ENCODE results near the gene SIPA1L2.
"Not testable (repeated sequence)": the region's sequence is repeated elsewhere in the genome, so short reads cannot be mapped to it uniquely, and the experiment has no call there.

SIPA1L2 gene

GRCh38 chr1:232617237-232617636 is 12.7 kb downstream of the SIPA1L2 start:
- DNase-seq = no peak
- TF ChIP-seq POLR2A (IDR thresholded peaks at IDR 0.05; ENCODE audit: low read length) (no peak), GATA1 (IDR thresholded peaks at IDR 0.05; ENCODE audit: low read depth, low read length) (no peak)

GRCh38 chr1:232615306-232615800 is 14.6 kb downstream of the SIPA1L2 start:
- DNase-seq = no peak
- no peak for TF ChIP-seq POLR2A (IDR thresholded peaks at IDR 0.05; ENCODE audit: low read length)
- no peak for TF ChIP-seq GATA1 (IDR thresholded peaks at IDR 0.05; ENCODE audit: low read depth, low read length)

GRCh38 chr1:232614811-232615210 is 15.1 kb downstream of the SIPA1L2 start:
- no peak for DNase-seq
- no peak for TF ChIP-seq POLR2A (IDR thresholded peaks at IDR 0.05; ENCODE audit: low read length)
- TF ChIP-seq GATA1 (IDR thresholded peaks at IDR 0.05; ENCODE audit: low read depth, low read length) = no peak

GRCh38 chr1:232613752-232614381 is 16.1 kb downstream of the SIPA1L2 start:
- TF ChIP-seq POLR2A (IDR thresholded peaks at IDR 0.05; ENCODE audit: low read length) = no peak
- TF ChIP-seq GATA1 (IDR thresholded peaks at IDR 0.05; ENCODE audit: low read depth, low read length) = no peak
- no peak for DNase-seq

- DNase-seq = not testable (repeated sequence)
Observed at GRCh38 chr1:232612836-232613235, 17.1 kb downstream of the SIPA1L2 start.

- peak in 1 of 2 experiments; percentile 2 for DNase-seq
- no peak for TF ChIP-seq GATA1 (IDR thresholded peaks at IDR 0.05; ENCODE audit: low read depth, low read length)
Observed at GRCh38 chr1:232611834-232612233, 18.1 kb downstream of the SIPA1L2 start.

- not testable (repeated sequence) for DNase-seq
Observed at GRCh38 chr1:232610902-232611745, 18.8 kb downstream of the SIPA1L2 start.

GRCh38 chr1:232610192-232610901 is 19.6 kb downstream of the SIPA1L2 start:
- no peak for DNase-seq
- no peak for TF ChIP-seq POLR2A (IDR thresholded peaks at IDR 0.05; ENCODE audit: low read length)
- no peak for TF ChIP-seq GATA1 (IDR thresholded peaks at IDR 0.05; ENCODE audit: low read depth, low read length)

- TF ChIP-seq GATA1 (IDR thresholded peaks at IDR 0.05; ENCODE audit: low read depth, low read length) (no peak), POLR2A (IDR thresholded peaks at IDR 0.05; ENCODE audit: low read length) (no peak)
- DNase-seq = no peak
Observed at GRCh38 chr1:232608427-232608826, 21.5 kb downstream of the SIPA1L2 start.

- no peak for DNase-seq
- TF ChIP-seq GATA1 (IDR thresholded peaks at IDR 0.05; ENCODE audit: low read depth, low read length) (no peak), POLR2A (IDR thresholded peaks at IDR 0.05; ENCODE audit: low read length) (no peak)
Observed at GRCh38 chr1:232602622-232603021, 27.3 kb downstream of the SIPA1L2 start.

GRCh38 chr1:232600424-232601258 is 29.3 kb downstream of the SIPA1L2 start:
- no peak for DNase-seq
- no peak for TF ChIP-seq POLR2A (IDR thresholded peaks at IDR 0.05; ENCODE audit: low read length)
- TF ChIP-seq GATA1 (IDR thresholded peaks at IDR 0.05; ENCODE audit: low read depth, low read length) = no peak

- peak; percentile 2 to 32 for DNase-seq
Observed at GRCh38 chr1:232599178-232600041, 30.5 kb downstream of the SIPA1L2 start.

GRCh38 chr1:232598837-232599177 is 31.1 kb downstream of the SIPA1L2 start:
- no peak for DNase-seq

More at GRCh38 chr1:232599178-232600041, 30.5 kb downstream of the SIPA1L2 start:
- no peak for TF ChIP-seq POLR2A (IDR thresholded peaks at IDR 0.05; ENCODE audit: low read length)
- TF ChIP-seq GATA1 (IDR thresholded peaks at IDR 0.05; ENCODE audit: low read depth, low read length) = no peak

More at GRCh38 chr1:232598837-232599177, 31.1 kb downstream of the SIPA1L2 start:
- TF ChIP-seq POLR2A (IDR thresholded peaks at IDR 0.05; ENCODE audit: low read length) (no peak), GATA1 (IDR thresholded peaks at IDR 0.05; ENCODE audit: low read depth, low read length) (no peak)

Data from erythroblast (primary cell).